Fibroblast of villous mesenchyme (primary cell): ENCODE measurements around the gene IRF1. TPM values are rescaled to one million over a fixed set of nuclear protein-coding genes. Genes with fewer than 3 reads are reported as not detected.
A peak's percentile ranks its signal among the peaks of the same experiment; 100 is the strongest.

Source experiments
- DNase-seq: peaks from one replicate; pipeline ENCODE4 v3.0.0-alpha.2; 2010; ENCODE audit warnings: low read depth
- H3K4me3 ChIP-seq: 2 replicates; pipeline ENCODE4 v1.5.1; 2011; ENCODE audit warnings: low read depth, mild to moderate bottlenecking, low read length
- total RNA-seq: library from RNA; depleted of rRNA; stranded (reverse); fragments of >200 nt; gene quantifications from 2 replicates; pipeline ENCODE4 v1.2.3, GENCODE V29; 2012
- TF ChIP-seq, protein P1 (sequence below): IDR thresholded peaks from 2 replicates; pipeline ENCODE4 v1.5.1; 2012; ENCODE audit warnings: low read depth, mild to moderate bottlenecking, low read length; ENCODE audit not compliant: insufficient read depth

IRF1 gene
- total RNA-seq, 1 donor, result 56.6 TPM

DNA sequence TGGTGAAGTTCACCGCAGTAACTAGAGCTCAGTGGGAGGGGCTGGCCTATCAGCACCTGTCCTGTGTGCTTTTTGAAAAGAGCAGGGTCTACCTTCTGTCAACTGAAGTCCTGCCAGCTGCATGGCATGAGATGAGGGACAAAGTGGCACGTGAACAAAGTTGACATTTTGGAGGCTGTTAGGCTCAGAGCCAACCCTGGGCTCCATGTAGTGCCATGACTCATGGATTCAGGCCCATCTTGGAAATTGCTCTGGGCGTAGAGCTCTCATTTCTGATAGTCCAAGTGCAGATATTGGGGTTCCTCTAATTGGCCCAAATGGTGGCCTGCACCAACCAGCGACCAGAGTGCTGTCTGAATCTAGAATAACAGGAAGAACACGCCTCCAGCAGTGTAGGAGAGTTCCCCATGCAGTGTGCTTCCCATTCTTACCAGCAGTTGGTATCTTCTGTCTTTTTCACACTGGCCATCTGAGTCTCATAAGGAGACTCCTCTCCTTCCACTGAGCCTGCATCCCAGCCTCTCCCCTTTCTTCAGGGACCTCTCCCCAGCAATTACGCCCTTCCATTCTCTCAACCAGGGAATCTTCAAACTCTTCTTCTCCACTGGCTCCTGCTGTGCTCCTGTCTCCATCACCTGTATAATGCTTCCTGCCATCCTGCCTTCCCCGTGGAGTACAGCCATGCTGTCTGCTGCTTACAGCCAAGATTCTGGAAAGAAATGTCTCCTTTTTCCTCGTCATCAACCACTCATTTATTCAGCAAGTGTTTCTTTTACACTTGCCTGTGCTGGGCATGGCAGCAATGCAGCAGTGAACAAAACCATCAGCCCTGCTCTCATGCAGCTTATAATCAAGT, 30.4 kb downstream of the IRF1 start:
- DNase-seq, result no peak
- H3K4me3 ChIP-seq, result no peak overlapping the region
- TF ChIP-seq, protein P1, sequence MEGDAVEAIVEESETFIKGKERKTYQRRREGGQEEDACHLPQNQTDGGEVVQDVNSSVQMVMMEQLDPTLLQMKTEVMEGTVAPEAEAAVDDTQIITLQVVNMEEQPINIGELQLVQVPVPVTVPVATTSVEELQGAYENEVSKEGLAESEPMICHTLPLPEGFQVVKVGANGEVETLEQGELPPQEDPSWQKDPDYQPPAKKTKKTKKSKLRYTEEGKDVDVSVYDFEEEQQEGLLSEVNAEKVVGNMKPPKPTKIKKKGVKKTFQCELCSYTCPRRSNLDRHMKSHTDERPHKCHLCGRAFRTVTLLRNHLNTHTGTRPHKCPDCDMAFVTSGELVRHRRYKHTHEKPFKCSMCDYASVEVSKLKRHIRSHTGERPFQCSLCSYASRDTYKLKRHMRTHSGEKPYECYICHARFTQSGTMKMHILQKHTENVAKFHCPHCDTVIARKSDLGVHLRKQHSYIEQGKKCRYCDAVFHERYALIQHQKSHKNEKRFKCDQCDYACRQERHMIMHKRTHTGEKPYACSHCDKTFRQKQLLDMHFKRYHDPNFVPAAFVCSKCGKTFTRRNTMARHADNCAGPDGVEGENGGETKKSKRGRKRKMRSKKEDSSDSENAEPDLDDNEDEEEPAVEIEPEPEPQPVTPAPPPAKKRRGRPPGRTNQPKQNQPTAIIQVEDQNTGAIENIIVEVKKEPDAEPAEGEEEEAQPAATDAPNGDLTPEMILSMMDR, result peak; percentile 23

DNA sequence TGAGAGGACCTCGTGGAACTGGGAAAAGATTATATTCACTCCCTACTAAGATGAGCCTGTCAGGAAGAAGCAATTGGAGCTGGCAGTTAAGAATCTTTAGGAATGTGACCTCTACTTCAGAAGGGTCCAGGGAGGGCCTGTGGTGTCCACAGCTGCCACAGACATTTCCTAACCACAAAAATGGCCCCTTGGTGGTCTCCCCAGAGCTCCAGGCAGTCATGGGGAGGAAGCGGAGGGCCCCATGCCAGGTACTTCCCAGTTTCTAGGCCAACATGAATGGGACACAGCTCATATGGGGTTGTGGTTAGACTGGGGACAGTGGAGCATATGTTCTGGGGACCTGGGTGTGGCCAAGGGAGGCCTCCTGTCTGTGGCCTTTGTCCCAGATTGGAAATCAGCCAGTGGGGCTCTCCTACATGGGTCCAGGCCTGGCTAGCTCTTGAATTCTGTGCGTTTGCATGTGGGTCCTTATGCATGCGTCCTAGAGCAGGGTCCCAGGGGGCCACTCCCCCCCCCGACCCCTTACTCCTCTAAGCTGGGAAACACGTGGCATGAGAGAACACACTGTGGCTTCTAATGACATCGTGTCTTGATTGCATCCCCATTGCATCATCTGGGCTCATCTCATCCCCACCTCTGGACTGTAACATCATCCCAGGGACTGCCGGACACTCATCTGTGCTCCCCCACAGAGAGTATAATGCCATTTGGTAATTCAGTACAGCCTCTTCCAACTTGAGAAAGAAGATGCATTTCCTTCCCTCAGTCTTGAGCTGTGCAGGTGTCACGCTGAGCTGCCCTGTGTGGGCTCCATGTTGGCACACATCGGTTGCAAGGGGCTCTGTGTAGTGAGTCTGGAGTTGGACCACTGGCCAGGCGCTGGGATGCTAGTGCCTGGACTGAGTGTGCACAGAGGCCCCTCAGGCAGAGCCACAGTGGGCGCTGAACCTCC, 31.3 kb downstream of the IRF1 start:
- no peak overlapping the region for H3K4me3 ChIP-seq
- peak; percentile 85 for DNase-seq
- TF ChIP-seq, protein P1, result no peak

DNA sequence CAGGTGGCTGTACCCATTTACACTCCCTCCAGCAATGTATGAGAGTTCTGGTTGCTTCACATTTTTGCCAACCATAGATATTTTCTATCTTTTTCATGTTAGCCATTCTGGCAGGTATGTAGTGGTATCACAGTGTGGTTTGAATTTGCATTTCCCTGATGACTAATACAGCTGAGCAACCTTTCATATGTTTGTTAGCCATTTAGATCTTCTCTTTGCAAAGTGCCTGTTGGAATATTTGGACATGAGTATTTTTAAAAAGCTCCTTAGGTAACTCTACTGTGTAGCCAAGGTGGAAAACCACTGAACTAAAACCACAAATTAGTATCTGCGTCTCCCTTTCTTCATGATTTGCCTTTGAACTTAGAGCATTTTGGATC, 31.9 kb downstream of the IRF1 start:
- DNase-seq, result peak; percentile 52
- TF ChIP-seq, protein P1, result no peak

DNA sequence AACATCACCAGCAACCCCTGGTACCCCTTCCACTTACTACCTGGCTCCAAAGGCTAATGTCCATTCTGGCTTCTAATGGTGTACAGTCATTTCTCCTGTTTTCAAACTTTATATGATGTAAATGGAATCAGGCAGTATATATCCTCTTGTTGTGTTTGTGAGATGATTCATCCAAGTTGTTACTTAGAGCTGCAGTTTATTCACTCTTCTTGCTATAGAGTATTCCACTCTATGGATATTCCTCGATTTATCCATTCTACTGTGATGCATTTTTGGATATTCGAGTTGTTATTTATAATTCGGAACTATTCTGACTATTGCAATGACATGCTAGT, 32.4 kb downstream of the IRF1 start:
- DNase-seq, result peak; percentile 42
- TF ChIP-seq, protein P1, result no peak
- no peak overlapping the region for H3K4me3 ChIP-seq

More for the DNA sequence above, 31.9 kb downstream of the IRF1 start:
- H3K4me3 ChIP-seq, result no peak overlapping the region

DNA sequence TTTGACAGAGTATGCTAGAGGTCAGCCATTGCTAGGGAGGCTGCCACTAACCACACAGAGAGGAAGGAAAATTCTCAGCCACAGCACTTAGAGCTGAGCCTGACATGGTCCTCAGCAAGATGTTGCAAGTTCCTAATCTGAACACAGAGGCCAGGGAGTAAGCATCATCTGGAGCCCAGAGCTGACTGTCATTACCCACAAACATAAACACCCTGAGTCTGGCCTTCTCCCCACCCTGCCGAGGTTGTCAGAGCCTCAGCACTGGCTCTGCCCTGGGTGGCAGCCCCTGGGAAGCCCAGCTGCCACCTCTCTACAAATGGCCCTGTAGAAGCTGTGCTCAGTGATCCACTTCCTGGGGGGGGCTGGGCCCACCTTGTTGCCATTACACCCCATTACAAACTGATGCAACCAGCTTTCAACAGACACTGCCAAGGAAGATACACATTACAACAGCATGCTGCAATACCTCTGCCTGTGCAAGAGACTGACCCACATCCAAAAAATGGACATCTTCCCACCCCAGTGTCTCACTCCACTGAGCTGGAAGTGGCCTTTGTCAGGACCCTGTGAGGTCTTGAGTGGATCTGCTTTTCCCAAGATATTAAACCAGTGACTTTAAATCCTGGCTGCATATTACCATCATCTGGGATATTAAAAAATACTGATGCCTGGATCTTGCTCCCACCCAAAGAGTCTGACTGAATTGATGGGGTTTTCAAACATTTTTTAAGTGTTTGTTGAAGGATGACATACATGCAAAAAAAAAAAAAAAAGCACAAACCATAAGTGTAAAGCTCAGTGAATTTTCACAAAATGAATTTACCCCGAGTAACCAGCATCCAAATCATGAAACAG, 33.0 kb downstream of the IRF1 start:
- no peak overlapping the region for H3K4me3 ChIP-seq
- TF ChIP-seq, protein P1, result no peak
- DNase-seq, result peak; percentile 97

DNA sequence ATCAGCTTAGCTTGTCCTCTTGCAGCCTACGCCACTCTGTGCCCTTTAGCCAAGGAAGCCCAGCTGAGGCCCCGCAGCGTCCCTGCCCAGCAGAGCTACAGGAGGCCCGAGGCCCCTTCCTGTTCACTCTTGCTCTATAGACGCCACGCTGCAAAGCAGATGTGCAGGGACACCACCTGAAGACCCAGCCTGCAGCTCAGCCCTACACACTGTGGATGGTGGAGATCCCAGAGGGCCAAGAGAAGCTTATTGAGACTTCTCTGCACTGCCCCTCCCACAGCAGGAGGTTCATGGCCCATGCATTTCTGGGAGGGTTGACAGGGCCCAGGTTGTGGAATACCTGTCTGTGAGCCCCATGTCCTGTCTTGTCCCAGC, 33.6 kb downstream of the IRF1 start:
- no peak overlapping the region for H3K4me3 ChIP-seq
- DNase-seq, result no peak
- TF ChIP-seq, protein P1, result no peak
